Activated CD4-positive, CD25-positive, alpha-beta regulatory T cell treated with anti-CD3 and anti-CD28 coated beads, Interleukin-2, amount 50 U/mL, for 24 hours (primary cell): ENCODE results near the gene ARSG.
"Not testable (repeated sequence)": the region's sequence is repeated elsewhere in the genome, so short reads cannot be mapped to it uniquely, and the experiment has no call there.

Experiments
- ATAC-seq, 2 donors: fragments of 150-1000 bp; cut with Tn5 transposase; one replicate each; pipeline ENCODE4 v1.10.0; 2021; ENCODE audit warnings: mild to moderate bottlenecking in 1 of 2, moderate library complexity in 1 of 2

Gene ARSG

GRCh38 chr17:68281965-68282364 is 9.3 kb upstream of the ARSG start:
- not testable (repeated sequence) for ATAC-seq

GRCh38 chr17:68288375-68288774 is 2.9 kb upstream of the ARSG start:
- ATAC-seq: no peak

GRCh38 chr17:68288804-68289203 is 2.5 kb upstream of the ARSG start:
- ATAC-seq: no peak

GRCh38 chr17:68289473-68289872 is 1.8 kb upstream of the ARSG start:
- no peak for ATAC-seq

GRCh38 chr17:68289936-68290267 is 1.4 kb upstream of the ARSG start:
- ATAC-seq: no peak

- ATAC-seq: no peak
These were observed 884 bp upstream of the ARSG start for GRCh38 chr17:68290268-68290954.

- ATAC-seq: peak; percentile 69 to 75
These were observed 767 bp downstream of the ARSG start for GRCh38 chr17:68291836-68292688.

GRCh38 chr17:68292689-68293040 is 1.4 kb downstream of the ARSG start:
- no peak for ATAC-seq

GRCh38 chr17:68293490-68294195 is 2.3 kb downstream of the ARSG start:
- no peak for ATAC-seq

- ATAC-seq: no peak
These were observed 2.9 kb downstream of the ARSG start for GRCh38 chr17:68294196-68294555.

- ATAC-seq: no peak
These were observed 3.3 kb downstream of the ARSG start for GRCh38 chr17:68294617-68295016.

GRCh38 chr17:68295086-68295485 is 3.8 kb downstream of the ARSG start:
- ATAC-seq: no peak

GRCh38 chr17:68296217-68297191 is 5.2 kb downstream of the ARSG start:
- no peak for ATAC-seq

- no peak for ATAC-seq
These were observed 5.9 kb downstream of the ARSG start for GRCh38 chr17:68297195-68297594.

GRCh38 chr17:68298601-68299000 is 7.3 kb downstream of the ARSG start:
- no peak for ATAC-seq

- ATAC-seq: no peak
These were observed 8.5 kb downstream of the ARSG start for GRCh38 chr17:68299817-68300216.

GRCh38 chr17:68301438-68301959 is 10.2 kb downstream of the ARSG start:
- ATAC-seq: no peak

- no peak for ATAC-seq
These were observed 10.8 kb downstream of the ARSG start for GRCh38 chr17:68302066-68302564.

- ATAC-seq: no peak
These were observed 11.4 kb downstream of the ARSG start for GRCh38 chr17:68302666-68303065.

GRCh38 chr17:68304706-68305105 is 13.4 kb downstream of the ARSG start:
- no peak for ATAC-seq

GRCh38 chr17:68305142-68305541 is 13.8 kb downstream of the ARSG start:
- ATAC-seq: no peak

GRCh38 chr17:68306819-68307218 is 15.5 kb downstream of the ARSG start:
- ATAC-seq: no peak
